Measurements from ENCODE around the gene PSMD10.

The PSMD10 gene, protein sequence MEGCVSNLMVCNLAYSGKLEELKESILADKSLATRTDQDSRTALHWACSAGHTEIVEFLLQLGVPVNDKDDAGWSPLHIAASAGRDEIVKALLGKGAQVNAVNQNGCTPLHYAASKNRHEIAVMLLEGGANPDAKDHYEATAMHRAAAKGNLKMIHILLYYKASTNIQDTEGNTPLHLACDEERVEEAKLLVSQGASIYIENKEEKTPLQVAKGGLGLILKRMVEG

DNA sequence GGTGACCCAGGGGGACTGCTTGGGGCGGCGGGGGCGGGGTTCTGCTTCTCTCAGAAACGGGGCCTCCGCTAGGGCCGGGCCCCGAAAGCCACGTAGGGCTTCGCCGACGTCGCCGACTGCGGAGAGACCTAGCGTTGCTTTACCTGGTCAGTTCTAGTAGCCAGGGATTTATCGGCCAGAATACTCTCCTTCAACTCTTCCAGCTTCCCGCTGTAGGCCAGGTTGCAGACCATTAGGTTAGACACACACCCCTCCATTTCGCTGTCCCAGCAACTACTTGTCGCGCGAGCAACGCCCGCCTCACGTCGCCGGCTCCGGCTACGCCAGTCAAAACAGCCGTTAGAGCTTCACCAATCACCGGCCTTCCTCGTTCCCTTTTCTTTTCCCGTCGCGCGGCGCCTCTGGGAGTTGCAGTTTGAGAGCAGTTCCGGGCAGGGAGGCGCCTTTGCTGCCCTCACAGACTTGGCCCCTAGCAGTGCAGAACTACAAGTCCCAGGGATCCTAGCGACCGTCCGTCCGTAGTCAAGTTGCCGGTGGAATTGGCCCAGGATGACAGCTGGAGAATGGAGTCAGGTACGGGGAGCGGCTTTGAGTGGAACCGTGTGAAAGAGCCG, at the start of gene PSMD10, which contains the start of gene ATG4A:
TSS of gene PSMD10 (minus strand) at position 279 of the 614 bp plus-strand sequence. CDS start at position 257, 22 bp downstream.
TSS of gene ATG4A (plus strand) at position 515 of the 614 bp plus-strand sequence. CDS start at position 564, 49 bp downstream.
- peak; percentile 80 for DNase-seq (ENCODE audit: low spot score)

DNA sequence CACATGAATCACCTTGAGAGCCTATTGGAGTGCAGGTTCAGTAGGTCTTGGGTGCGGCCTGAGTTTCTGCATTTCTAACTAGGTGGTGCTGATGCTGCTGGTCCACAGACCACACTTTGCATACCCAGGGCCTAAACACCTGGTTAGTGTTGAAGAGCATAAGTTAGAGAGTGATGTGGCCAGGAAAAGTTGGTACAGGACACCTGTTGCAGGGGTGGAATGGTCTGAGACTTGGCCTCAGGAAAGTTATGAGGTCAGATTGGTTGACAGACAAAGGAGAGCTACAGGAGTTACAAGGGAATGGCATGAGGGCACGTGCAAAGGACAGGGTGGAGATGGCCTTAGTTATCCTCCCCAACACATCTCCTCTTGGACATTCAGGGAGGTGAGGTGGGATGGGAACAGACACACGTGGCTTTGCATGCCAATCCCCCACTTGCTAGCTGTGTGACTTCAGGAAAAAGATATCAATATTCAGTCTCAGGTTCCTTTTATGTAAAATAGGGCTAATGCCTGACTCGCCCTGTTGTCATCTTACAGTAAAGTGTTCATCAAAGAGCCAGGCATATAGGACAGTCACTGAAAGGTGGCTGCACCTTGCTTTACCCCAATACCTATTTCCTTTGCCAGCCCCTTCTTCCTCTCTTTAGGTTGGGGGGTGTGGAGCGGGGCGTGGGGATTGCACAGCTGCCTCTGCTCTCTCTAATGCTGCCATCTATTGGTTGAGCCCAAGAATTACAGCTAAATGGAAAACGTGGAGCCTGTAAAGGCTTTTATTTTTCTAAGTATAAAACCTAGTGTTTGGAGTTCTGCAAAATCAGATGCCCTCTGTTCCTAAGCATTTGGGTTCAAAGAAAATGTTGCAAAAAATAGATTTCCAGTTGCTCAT, 47.7 kb upstream of the PSMD10 start:
- peak; percentile 23 for DNase-seq (ENCODE audit: low spot score)

DNA sequence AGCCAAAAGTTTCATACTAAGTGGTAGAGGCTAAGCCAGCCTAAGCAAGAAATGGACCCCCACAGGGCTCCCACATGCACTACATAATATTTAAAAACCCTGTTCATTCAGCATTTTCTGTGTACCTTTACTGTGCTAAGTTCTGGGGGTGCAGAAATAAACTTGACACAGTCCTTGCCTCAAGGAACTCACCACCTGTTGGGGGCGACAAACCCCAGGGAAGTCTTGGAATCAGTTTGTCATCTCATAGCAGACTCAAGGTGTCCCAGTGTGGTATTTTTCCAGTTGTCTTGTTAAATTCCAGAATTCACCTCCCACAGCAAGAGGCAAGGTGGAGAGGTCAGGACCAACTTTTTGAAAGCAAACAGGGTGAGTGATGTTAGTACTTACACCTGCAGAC, 43.4 kb upstream of the PSMD10 start:
- no peak for DNase-seq (ENCODE audit: low spot score)

DNA sequence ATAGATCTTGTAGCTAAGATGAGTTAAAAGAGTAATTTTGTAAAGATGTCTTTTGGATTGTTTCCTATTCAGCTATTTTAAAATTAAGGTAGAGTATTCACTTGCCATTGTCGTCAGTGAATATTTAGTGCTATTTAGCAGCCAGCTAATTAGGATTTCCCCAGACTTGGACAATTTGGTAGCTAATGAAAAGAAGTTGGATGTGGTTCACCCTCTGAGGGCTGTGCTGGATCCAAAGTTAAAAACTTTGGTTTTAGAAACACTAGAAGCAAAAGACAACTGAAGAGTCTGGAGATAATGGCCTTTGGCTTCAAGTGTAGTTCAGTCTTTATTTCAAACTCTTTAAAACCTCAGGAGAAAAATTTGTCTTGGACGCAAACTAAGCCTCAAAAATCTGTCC, 41.5 kb upstream of the PSMD10 start:
- DNase-seq (ENCODE audit: low spot score) = no peak

DNA sequence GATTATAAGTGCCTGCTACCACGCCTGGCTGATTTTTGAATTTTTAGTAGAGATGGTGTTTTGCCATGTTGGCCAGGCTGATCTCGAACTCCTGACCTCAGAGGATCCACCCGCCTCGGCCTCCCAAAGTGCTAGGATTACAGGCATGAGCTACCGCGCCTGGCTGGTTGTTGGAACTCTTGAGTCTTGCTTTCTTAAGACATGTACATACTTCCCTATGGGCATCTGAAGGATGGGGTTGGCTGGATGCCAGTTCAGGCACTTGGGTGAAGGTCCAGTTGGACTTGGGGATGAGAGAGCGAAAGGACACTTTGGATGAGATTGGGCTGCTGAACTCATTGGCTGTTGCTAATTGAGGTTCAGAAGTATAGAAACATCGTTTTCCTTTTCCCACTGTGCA, 40.7 kb upstream of the PSMD10 start:
- no peak for DNase-seq (ENCODE audit: low spot score)

DNA sequence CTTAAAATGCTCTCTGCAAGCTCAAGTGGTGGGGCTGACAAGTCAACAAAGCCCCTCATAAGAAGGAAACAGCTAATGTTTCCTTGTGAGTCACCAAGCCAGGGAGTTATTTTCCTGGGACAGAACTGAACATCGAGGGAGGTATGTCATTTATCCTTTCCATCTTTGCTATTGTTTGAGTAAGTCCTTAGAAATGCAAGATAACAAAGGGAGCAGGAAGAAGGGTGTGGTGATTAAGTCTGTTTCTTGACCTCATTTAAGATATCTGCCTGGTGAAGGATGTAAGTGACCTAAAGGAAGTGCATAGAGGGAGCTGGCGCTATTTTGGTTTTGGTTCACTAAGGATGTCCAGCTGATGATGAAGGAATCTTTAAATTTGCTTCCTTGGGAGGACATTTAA, 40.1 kb upstream of the PSMD10 start:
- no peak for DNase-seq (ENCODE audit: low spot score)

DNA sequence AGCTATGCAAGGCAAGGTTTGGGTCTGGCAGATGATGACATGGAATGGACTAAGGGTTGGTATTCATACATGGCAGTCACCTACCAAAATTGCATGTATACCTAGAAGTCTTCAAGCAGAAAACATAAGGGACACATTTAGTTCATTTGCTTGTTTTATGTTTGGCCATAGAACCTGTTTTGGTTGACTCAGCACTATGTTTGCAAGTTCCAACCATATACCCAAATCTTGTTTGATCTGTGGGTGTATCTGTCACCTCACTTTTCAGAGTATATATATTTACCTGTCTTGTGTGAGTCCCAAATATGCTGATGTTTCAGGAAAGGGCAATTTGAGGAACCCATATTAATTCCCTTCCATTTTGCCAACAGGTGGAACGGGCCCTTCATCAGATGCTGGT, 39.5 kb upstream of the PSMD10 start:
- DNase-seq (ENCODE audit: low spot score) = no peak

DNA sequence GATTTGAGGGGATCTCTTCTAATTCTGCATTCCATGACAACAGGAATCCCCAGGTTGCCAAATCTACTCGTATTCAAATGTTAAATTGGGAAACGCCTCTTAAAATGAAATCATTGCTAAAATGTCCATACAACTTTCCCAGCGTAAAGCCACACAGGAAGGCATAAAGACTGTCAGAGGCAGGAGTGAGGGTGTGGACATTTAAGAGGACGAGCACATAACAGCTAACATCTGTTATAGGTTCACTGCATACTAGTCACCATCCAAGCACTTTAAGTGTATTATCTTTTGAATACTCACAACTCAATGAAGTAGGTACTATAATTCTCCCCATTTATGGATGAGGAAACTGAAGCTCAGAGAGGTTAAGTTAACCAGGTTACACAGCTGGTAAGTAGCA, 35.8 kb upstream of the PSMD10 start:
- DNase-seq (ENCODE audit: low spot score) = no peak

DNA sequence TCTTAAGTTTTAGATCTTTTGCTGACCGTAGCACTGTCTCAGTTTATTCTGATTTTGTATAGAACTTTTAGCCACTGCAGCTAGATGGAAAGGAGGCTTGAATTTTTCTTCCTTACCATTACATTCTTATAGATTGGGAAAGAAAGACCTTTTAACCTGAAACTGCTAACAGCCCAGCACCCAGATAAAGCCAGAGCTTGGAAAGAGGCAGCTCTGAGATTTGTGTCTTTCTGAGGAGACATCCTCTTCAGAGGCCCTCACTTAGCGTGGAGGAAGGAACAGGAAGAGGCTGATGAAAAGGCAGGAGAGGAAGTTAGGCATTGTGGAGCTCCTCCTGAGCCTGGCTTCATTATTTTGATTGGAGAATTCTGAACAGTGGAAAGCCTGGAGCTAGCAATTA, 35.3 kb upstream of the PSMD10 start:
- DNase-seq (ENCODE audit: low spot score) = no peak

DNA sequence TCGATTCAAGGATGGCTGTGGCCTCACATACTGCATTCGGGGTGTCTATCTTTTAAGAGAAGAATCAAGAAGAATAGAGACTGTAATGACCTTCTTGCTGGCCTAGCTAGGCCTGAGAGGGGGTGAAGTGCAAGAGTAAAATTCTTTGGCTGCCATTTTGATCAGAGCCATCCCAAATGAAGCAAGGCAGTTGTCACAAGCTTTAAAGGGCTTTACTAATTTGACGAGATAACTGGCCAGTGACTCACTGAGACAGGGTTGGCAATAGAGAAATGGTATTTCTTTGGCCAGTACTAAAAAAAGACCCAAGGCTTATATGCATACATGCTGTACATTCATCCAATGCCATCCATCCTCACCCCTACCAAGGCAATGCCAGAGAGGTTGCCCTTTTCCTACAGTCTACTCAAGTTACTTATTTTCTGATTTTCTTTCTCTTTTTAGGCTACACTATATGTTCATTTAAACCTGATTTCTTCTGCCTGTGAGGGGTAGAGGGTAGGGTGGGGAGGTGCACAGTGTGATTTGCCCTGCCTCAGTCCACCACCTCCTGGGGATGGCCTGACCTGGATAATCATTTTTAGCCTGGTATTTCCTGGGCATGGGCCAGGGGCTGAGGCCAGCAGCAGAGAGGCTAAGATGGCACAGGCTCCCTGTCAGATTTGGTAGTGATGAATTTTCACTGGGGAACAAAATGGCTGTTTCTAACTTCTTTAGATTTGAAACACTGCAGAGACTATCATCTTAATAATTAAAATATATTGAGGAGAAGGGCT, 32.4 kb upstream of the PSMD10 start:
- DNase-seq (ENCODE audit: low spot score) = no peak

DNA sequence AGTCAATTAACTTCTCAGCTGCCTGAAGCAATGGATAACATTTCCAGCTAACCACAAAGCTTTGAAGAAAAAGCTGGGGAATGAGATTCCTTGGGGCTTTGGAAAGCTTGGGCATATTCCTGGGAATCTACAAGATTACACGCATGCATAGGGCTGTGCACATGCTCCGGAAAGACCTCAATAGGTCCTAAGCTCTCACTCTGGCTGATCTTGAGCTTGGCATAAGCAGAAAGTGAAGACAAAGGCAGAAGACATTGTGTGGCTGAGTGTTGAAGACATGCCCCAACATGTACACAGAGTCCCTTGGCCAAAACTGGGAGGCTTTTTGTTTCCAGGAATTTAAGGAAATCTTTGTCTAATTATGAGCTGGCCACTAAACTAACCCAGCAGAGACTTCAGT, 31.4 kb upstream of the PSMD10 start:
- DNase-seq (ENCODE audit: low spot score) = no peak

DNA sequence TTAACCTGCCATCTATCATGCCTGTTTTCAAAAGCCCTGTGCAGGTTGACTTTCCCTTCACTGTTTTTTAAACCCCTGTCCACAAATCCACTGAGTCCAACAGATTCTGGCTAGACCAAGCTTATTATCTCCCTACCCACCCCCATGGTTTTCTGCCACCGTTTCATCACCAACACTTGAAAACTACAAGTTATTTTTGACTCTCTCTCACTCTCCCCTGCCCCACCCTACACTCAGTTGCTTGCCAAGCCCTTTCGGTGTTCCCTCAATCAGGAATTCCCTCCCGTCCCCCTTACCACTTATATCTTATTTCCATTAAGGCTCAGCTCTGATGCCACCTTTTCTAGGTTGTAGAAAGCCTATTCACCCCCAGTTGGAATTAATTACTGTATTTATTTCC, 29.9 kb upstream of the PSMD10 start:
- DNase-seq (ENCODE audit: low spot score) = no peak

DNA sequence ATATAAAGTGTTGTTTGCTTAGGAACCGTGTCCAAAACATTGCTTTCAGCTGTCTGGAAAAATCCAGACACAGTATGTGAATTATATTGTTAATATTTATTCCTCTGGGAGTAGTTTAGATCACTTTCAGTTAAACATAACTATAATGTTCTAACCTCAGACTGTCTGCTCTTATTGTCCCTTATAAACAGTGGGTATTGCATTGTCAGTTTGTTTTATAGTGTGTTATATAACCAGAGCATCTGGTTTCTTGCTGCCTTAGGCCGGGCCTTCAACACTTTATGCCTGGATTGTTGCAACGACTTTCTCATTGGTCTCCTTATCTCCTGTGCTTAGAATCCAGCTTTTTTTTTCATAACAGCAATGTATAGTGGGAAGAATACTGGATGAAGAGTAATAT, 26.6 kb upstream of the PSMD10 start:
- DNase-seq (ENCODE audit: low spot score) = no peak

DNA sequence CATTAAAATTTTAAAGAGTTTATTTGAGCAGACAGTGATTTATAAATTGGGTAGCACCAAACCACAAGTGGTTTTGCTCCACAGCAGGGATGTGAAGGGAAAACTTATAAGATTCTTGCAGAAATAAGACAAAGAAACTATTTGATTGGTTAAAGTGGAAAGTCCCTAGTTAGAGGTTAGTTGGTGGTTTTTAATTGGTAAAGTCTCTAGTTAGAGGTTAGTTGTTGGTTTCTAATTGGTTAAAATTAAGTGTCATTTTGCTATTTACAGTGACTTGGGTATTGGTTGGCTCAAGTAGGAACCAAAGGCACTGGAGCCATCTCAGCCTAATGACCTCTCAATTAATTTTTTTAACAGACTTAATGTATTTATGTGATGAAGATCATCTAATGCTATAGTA, 23.2 kb upstream of the PSMD10 start:
- no peak for DNase-seq (ENCODE audit: low spot score)

DNA sequence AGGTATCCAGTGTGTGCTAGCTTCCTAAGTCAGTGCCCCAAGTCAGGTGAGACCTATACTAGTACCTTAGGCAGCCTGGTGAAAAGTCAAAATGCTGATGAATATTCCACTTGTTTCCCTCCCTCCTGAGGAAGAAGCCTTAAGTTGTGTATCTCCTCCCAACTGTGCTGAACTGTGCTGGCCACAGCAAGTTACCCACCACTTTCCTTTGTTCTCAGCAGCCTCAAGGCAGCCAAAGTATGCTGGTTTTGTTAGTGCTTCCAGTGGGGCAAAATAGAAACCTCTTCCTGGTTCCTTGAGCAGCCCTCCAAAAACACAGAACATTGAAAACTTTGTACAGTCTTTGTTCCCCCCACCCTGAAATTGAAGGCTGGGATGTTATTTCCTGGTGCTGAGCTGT, 14.1 kb upstream of the PSMD10 start:
- DNase-seq (ENCODE audit: low spot score) = no peak

DNA sequence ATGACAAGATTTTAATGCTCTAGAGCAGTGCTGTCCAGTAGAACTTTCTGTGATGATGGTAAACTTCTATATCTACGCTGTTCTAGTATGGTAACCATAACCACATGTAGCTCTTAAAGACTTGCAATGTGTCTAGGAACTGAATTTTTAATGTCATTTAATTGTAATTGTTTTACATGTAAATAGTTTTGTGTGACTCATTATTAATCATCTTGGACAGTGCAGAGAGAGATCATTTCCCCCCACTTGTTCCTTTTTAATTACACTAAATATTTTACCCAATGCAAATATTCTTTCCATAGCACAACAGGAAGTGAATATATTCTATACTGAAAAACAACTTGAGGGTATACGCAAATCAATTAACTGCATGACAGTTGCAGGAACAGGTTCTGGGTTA, 6.0 kb upstream of the PSMD10 start:
- no peak for DNase-seq (ENCODE audit: low spot score)

DNA sequence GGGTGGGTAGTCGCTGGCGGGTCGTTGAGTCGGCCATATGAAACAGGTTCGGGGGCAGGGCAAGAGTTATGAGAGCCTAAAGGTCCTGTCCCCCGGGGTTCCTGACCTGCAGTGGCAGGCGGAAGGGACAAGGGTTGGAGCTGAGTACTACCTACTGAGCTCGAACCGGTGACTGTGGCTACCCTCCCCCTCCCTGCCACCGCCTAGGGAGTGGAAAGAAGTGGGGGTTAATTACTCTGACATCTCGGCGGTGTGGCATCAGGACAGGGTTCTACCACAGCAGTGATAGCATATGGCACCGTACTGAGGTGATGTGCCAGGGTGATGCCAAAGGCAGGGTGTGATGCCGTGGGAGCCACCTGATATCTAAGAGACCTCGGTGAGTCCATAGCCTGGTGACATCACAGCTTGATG, 543 bp upstream of the PSMD10 start:
- peak; percentile 6 for DNase-seq (ENCODE audit: low spot score)

DNA sequence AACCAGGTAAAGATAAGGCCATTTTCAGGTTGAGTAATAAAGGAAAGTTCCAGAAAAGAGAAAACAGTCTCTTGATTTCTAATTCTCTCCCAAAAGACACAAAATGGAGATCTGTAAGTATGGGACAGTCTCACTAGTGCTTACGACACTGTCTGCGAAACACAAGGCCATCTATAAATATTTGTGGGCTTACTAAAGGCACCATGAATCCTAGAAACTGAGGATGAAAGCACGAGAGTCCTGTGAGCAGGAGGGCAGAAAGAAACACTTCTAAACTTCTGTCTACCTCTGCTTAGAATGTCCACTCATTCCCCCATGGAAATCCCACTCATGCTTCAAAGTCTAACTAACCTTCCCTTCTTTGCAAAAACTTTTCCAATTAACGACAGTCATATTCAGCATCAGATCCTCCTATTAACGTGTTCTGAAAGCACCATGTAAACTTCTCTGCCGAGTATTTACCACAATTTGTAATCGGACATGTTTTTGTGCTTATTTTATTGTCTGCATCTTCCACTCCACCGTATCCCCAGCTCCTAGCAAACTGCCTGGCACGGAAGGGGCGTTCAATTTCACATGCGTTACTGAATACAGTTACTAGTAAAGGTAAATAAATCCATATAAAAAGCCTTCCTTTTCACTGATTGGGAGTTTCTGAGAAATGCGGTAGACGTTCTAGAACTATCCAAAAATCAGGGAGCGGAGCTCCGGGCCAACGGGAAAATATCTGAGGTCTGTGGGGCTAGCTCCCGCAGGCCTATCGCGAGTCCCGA, 665 bp downstream of the PSMD10 start:
- DNase-seq (ENCODE audit: low spot score) = no peak

DNA sequence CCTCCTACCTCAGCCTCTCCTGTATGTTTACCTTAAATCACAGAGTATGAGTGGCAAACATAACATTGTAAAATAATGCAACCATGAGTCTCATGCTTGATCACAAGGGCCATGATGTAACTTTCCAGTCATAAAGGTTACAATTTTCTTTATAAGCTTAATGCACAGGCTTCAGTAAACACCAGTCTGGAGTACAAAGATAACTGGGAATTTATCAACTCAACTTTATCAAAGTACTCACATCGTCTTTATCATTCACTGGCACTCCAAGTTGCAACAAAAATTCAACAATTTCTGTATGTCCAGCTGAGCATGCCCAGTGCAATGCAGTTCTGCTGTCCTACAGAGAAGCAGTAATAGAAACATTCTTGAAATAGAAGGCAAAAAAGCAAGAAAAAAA, 2.8 kb downstream of the PSMD10 start:
- DNase-seq (ENCODE audit: low spot score) = no peak

DNA sequence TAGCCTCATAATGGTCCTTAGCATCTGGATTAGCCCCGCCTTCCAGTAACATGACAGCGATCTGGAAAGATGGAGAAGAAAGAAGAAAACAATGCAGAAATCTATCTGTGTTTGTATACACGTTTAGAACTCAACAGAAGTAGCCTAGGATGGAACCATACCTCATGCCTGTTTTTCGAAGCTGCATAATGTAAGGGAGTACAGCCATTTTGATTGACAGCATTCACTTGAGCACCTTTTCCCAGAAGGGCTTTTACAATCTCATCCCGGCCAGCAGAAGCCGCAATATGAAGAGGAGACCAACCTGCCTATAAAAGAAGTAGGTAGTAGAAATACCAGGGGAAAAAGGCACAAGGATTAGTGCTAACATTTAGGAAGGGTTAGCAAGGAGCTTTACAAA, 3.5 kb downstream of the PSMD10 start:
- DNase-seq (ENCODE audit: low spot score) = no peak

DNA sequence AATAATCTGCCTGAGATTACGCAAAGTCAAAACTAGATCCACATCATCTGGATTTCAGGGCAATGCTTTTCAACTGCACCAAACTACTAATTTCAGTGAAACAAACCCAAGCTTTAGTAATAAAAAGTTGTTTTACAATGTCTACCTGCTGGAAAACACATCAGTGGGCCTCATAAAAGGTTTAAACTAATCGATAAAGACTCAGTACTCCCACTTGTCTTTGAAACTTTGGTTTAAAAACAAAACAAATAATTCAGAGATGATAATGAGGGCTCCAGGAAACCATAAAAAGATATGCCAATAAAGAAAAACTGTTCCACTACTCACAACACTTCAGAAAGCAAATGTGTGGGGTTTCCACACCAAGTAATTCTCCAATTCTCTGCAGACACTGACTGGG, 10.2 kb downstream of the PSMD10 start:
- no peak for DNase-seq (ENCODE audit: low spot score)

DNA sequence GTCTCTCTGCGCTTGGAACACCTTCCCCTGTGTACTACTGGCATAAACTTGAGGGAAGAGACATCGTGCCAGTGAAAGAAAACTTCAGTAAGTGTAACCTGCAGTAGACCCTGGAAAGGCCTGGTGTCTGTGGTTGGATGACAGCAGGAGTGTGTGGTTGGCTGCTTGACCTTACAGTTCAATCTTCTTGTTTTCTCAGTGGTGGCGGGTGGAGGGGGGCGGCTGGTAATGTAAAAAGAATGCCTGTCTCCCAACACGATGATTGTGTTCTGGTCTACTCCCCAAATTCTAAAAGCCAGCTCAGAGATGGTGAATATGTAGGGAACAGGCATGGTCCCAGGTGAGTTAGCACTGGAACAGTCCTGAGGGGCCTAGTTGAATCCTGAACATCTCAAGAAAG, 18.6 kb downstream of the PSMD10 start:
- DNase-seq (ENCODE audit: low spot score) = no peak
